ENCODE results near the gene CYBA.

The CYBA gene

DNA sequence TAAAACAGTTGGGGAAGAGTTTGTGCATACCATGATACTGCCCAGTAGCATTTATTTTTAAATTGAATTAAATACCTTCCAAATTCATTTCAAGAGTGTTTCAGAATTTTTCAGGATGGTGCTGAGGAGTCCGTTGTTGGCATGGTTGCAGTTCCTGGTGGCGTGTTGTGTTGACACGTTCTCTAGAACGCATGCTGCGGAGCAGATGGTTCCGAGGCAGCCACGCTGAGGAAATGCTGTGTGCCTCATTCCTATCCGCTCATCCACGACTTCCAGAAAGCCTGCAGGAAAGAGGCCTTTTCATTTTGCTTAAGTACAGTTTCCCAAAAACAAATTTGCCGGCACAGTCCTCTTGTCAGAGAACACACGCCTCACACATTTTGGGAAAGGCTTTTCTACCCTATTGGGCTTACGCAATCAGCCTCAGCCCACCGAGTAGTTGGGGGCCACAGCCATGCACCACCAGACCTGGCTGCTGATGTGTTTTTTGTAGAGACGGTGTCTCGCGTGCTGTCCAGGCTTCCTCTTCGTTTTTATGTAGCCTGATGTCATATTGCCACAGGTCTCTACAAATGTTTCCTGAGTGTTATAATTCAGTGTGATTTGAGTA, 44.6 kb downstream of the CYBA start:
- DNase-seq (ENCODE audit: low spot score), result no peak
- TF ChIP-seq, protein P1, sequence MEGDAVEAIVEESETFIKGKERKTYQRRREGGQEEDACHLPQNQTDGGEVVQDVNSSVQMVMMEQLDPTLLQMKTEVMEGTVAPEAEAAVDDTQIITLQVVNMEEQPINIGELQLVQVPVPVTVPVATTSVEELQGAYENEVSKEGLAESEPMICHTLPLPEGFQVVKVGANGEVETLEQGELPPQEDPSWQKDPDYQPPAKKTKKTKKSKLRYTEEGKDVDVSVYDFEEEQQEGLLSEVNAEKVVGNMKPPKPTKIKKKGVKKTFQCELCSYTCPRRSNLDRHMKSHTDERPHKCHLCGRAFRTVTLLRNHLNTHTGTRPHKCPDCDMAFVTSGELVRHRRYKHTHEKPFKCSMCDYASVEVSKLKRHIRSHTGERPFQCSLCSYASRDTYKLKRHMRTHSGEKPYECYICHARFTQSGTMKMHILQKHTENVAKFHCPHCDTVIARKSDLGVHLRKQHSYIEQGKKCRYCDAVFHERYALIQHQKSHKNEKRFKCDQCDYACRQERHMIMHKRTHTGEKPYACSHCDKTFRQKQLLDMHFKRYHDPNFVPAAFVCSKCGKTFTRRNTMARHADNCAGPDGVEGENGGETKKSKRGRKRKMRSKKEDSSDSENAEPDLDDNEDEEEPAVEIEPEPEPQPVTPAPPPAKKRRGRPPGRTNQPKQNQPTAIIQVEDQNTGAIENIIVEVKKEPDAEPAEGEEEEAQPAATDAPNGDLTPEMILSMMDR (IDR thresholded peaks at IDR 0.05), result no peak

DNA sequence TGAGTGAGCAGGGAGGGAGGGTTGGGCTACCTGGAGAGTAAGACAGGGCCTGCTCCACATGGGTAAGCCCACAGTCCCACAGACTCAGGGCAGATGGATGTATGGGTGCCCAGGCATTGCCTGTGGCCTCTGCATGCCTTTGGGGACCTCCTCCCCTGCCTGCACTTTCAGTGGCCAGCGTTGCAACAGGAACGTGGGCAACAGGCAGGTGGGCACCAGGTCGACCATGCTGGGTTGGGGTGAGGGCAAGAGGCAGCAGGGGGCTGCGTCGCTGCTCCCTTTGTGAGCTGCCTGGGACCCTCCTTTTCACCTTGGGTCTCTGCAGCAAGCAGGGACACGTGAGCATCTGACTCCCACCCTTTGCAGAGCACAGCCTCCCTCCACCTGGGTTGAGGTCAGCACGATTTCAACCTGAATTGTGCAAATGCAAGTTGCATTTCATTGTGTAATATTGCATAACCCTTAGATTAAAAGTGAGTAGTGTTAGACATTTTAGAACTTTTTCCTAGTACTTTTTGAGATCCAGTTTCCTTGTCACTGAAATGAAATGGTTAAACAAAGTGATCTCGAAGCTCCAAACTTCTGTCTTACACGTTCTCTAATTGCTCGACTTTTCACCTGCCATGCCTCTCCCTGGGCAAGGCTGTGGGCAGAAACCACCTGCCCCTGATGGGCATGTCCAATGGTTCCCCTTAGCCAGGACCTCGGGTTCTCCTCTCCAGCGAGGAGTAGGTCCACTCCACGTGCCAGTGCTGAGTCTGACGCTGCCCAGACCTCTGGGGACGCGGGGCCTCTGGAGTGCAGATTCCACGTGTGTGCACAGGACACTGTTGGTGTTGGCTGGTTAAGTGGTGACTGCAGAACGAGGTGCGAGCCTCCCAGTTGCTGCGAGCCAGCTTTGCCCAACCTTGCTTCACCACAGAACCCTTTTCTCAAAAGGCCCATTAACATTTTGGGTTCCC, 45.4 kb downstream of the CYBA start:
- TF ChIP-seq, protein P1 (IDR thresholded peaks at IDR 0.05), result no peak
- Histone ChIP-seq H3K27ac (no peak overlapping the region), H3K4me3 (no peak overlapping the region)
- DNase-seq (ENCODE audit: low spot score), result no peak

More for the DNA sequence above, 44.6 kb downstream of the CYBA start:
- no peak overlapping the region for H3K4me3 ChIP-seq
- no peak overlapping the region for H3K27ac ChIP-seq

DNA sequence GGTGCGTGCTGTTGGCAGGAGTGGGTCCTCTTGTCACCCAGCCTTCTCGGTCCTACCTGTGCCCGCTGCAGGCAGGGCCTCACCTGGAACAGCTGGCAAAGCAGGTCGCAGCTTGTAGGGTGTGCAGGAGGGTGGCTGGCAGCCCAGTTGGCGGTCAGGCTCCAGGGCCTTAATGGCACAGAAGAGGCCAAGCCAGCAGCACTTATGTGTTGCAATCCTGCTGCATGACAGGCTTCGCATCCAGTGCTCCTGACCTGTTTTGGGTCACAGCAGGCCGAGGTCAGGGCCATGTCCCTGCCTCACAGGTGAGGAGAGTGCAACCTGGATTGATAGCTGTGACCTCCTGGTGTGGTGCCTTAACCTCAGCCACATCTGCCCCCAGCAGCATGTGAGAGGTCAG, 48.8 kb downstream of the CYBA start:
- DNase-seq (ENCODE audit: low spot score), result no peak
- TF ChIP-seq, protein P1 (IDR thresholded peaks at IDR 0.05), result no peak
- no peak overlapping the region for H3K4me3 ChIP-seq
- H3K27ac ChIP-seq, result no peak overlapping the region

DNA sequence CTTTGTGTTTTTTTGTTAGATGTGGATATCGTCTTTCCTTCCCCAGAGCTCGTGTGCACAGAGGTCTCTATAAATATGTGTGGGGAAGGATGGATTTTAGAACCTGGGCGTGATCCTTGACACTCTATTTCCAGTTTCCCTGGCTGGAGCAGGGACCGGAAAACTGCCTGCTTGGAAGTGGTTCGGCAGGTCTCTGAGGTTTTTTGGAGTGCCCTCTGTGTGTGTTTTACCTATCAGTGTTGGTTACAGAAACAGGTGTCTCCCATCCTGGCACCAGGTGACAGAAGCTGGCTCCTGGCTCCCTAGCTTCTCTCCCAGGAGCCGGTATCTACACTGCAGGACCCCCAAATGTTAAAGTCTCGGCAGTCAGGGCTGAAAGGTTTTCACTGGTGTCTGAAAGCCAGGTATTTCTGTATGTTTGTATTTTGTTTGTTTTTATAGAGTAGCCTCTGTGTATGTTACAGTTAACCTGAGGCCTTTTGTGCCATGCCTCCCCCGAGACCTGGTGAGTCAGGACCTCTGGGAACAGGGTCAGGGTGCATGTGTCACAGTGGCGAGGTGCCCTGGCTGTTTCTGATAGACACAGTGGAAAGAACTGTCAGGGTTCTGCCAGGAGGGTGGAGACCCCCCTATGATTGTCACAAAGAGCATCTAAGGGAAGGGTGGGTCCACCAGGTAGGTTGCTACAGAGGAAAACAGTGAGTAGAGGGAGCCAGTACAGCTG, 49.4 kb downstream of the CYBA start:
- no peak overlapping the region for H3K4me3 ChIP-seq
- DNase-seq (ENCODE audit: low spot score), result no peak
- H3K27ac ChIP-seq, result no peak overlapping the region
- TF ChIP-seq, protein P1 (IDR thresholded peaks at IDR 0.05), result no peak

DNA sequence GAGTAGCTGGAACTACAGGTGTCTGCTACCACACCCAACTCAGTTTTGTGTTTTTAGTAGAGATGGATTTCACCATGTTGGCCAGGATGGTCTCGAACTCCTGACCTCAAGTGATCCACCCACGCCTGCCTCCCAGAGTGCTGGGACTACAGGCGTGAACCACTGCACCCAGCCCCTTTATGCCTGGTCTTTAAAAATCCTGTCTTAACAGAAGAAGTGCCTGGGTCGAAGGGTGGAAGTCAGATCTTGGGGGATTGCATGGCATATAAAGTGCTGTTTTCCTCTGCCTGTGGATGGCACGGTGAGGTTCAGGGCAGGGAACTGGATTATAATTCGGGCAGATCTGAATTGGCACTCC, 50.3 kb downstream of the CYBA start:
- H3K27ac ChIP-seq, result peak overlapping the region in 1 of 2 donors; percentile 77
- TF ChIP-seq, protein P1 (IDR thresholded peaks at IDR 0.05), result no peak

DNA sequence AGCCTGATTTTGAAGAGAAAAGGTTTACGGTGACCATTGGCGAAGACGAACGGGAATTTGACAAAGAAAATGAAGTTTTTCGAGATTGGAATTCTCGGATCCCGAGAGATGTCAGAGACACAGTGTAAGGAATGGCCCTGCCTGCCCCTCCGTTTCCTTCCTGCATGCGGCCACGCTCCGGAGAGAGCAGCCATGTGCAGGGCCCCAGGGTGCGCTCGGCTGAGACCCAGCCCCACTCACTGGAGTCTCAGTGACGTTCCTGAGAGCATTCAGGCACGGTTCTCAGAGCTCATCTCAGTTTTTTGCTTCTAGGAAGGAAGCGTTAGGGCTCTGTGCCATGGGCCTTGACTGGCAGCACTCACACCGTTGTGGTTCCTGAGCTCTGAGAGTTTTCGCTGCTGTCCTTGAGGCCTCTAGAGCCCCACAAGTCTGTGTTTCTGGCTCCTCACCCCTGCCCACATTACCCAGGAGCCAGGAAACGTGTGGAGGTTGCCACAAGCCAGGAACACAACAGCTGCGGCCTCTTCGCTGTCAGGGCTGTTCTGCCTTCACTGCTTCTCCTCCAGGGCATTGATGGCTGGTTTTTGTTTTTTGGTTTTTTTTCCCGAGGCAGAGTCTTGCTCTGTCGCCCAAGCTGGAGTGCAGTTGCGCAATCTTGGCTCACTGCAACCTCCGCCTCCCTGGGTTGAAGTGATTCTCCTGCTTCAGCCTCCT, 50.9 kb downstream of the CYBA start:
- no peak for DNase-seq (ENCODE audit: low spot score)
- TF ChIP-seq, protein P1 (IDR thresholded peaks at IDR 0.05), result no peak
- Histone ChIP-seq H3K4me3 (no peak overlapping the region), H3K27ac (peak overlapping the region in 1 of 2 donors; percentile 77)

More for the DNA sequence above, 50.3 kb downstream of the CYBA start:
- no peak for DNase-seq (ENCODE audit: low spot score)
- H3K4me3 ChIP-seq, result no peak overlapping the region
